Prostate gland (tissue), 2 donors: Measurements from ENCODE around the gene CACFD1. TPM values are rescaled to one million over a fixed set of nuclear protein-coding genes. Genes with fewer than 3 reads are reported as not detected.

Experiments
- DNase-seq: peaks from one replicate; pipeline ENCODE4 v3.0.0-alpha.2; 2019; ENCODE audit warnings: low spot score
- H3K27ac ChIP-seq, 2 donors: fragments of 200-600 bp; sonication (generic); 2 replicates each; pipeline ENCODE4 v1.5.1; 2017 to 2019
- H3K27me3 ChIP-seq: fragments of 200-600 bp; sonication (generic); replicated peaks from 2 replicates; pipeline ENCODE4 v1.5.1; 2019; ENCODE audit not compliant: insufficient read depth
- H3K36me3 ChIP-seq, 2 donors: fragments of 200-600 bp; sonication (generic); 1 replicate in 1 of 2; 2 replicates in 1 of 2; pipeline versions ENCODE4 v1.5.1 to v1.8.1; 2017 to 2019
- H3K4me1 ChIP-seq: fragments of 200-600 bp; sonication (generic); replicated peaks from 2 replicates; pipeline ENCODE4 v1.5.1; 2019
- H3K4me3 ChIP-seq, 2 donors: fragments of 200-600 bp; sonication (generic); 2 replicates each; pipeline ENCODE4 v1.5.1; 2017 to 2019
- H3K9me3 ChIP-seq: fragments of 200-600 bp; sonication (generic); 2 replicates; pipeline ENCODE4 v1.5.1; 2017
- CTCF ChIP-seq, 4 experiments: fragments of 200-600 bp in 2 of 4; fragments of 450-650 bp in 2 of 4; sonication (generic) in 2 of 4; IDR thresholded peaks; 1 replicate in 3 of 4; 2 replicates in 1 of 4; pipeline ENCODE4 v1.5.1; 2016 to 2019; ENCODE audit warnings: antibody characterized with exemption in 4 of 4, mild to moderate bottlenecking in 2 of 4, moderate library complexity in 2 of 4
- POLR2A ChIP-seq: fragments of 450-650 bp; IDR thresholded peaks from one replicate; pipeline ENCODE4 v1.6.1; 2016; ENCODE audit warnings: antibody characterized with exemption, mild to moderate bottlenecking
- POLR2AphosphoS5 ChIP-seq: sonication (generic); formaldehyde crosslinking; IDR thresholded peaks from one replicate; pipeline ENCODE4 v1.6.1; 2017; ENCODE audit warnings: antibody characterized with exemption
- WGBS: methylation state at CpG from one replicate; pipeline ENCODE4 v1.1.5; 2018; 5-methylcytosine and 5-hydroxymethylcytosine counted together
- intact Hi-C: fragments of 100-400 bp; cut with DNase I; formaldehyde crosslinking; loops from one replicate; pipeline ENCODE4 v1.14.2; 2022
- total RNA-seq, 2 donors: library from RNA; depleted of rRNA; stranded (reverse); fragments of >200 nt; gene quantifications; one replicate each; pipeline ENCODE4 v1.1.0, GENCODE V29; 2016

Gene CACFD1
- total RNA-seq, 2 donors from 2014 or later = 23.0 to 40.2 TPM

- Histone ChIP-seq H3K9me3 (no peaks in the 10 kb centered on the region), H3K27ac (no peak overlapping the region), H3K36me3 (no peaks in the 10 kb centered on the region), H3K4me3 (no peak overlapping the region), H3K27me3 (no peaks in the 10 kb centered on the region), H3K4me1 (no peaks in the 10 kb centered on the region)
- no peak for DNase-seq
- intact Hi-C loops = no loop called here
- WGBS = 81% methylated on average over 26 of the region's 27 CpGs
- TF ChIP-seq CTCF (IDR thresholded peaks at IDR 0.05) (no peak), POLR2A (no peak), POLR2AphosphoS5 (no peak)
Observed at GRCh38 chr9:133471551-133472276, 11.9 kb downstream of the CACFD1 start.

- TF ChIP-seq POLR2A = no peak
- no peak for TF ChIP-seq CTCF (IDR thresholded peaks at IDR 0.05)
- no peak for TF ChIP-seq POLR2AphosphoS5
- no peaks in the 10 kb centered on the region for H3K9me3 ChIP-seq
- H3K4me3 ChIP-seq = no peak overlapping the region
- H3K27me3 ChIP-seq = no peaks in the 10 kb centered on the region
- DNase-seq = no peak
- WGBS = 79% methylated on average over 11 of the region's 11 CpGs
- H3K4me1 ChIP-seq = no peaks in the 10 kb centered on the region
- H3K27ac ChIP-seq = no peak overlapping the region
- intact Hi-C loops = no loop called here
- H3K36me3 ChIP-seq = no peaks in the 10 kb centered on the region
Observed at GRCh38 chr9:133472277-133472645, 12.5 kb downstream of the CACFD1 start.

- intact Hi-C loops = no loop called here
- WGBS = 55% methylated on average over 18 of the region's 19 CpGs
Observed at GRCh38 chr9:133472753-133473378, 13.1 kb downstream of the CACFD1 start.

GRCh38 chr9:133473743-133474142, 14.0 kb downstream of the CACFD1 start:
- WGBS = 91% methylated on average over 20 of the region's 20 CpGs

More at GRCh38 chr9:133472753-133473378, 13.1 kb downstream of the CACFD1 start:
- Histone ChIP-seq H3K27me3 (no peaks in the 10 kb centered on the region), H3K4me1 (no peaks in the 10 kb centered on the region), H3K9me3 (no peaks in the 10 kb centered on the region), H3K4me3 (no peak overlapping the region), H3K36me3 (no peaks in the 10 kb centered on the region), H3K27ac (no peak overlapping the region)
- TF ChIP-seq CTCF (IDR thresholded peaks at IDR 0.05) (no peak), POLR2AphosphoS5 (no peak), POLR2A (no peak)
- no peak for DNase-seq

More at GRCh38 chr9:133473743-133474142, 14.0 kb downstream of the CACFD1 start:
- Histone ChIP-seq H3K4me3 (no peak overlapping the region), H3K9me3 (no peaks in the 10 kb centered on the region), H3K36me3 (no peaks in the 10 kb centered on the region), H3K4me1 (no peaks in the 10 kb centered on the region), H3K27me3 (no peaks in the 10 kb centered on the region), H3K27ac (no peak overlapping the region)
- TF ChIP-seq POLR2AphosphoS5 = no peak
- no peak for TF ChIP-seq POLR2A
- no peak for TF ChIP-seq CTCF (IDR thresholded peaks at IDR 0.05)
- DNase-seq = no peak
- intact Hi-C loops = no loop called here
